NCI-H1092 treated with DMSO at 0.1 percent for 48 hours (cell line): ENCODE data around the gene GPR37.

ENCODE experiments used
- DNase-seq: peaks from one replicate; lab custom pipeline; 2025; lab: John Stamatoyannopoulos, UW

Gene GPR37

GRCh38 chr7:124724507-124725192, 40.9 kb downstream of the GPR37 start:
- no peak for DNase-seq

DNA sequence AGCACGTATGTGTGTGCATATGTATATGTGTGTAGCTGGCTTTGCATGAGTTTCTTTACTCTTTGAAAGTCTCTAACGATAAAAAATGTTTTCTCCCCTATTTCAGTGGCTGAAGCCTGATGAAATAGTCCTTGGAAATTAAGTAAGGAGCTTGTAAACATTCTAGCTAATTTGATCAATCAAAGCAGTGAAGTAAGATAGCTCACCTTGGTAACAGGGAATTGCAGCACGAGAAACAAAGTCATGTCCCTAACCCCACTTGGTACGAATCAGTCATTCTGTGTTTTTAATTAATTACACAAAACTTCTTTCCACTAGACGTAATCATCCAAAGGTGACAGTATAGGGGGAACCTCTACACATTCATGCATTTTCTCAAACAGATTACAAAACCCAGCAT, 41.5 kb downstream of the GPR37 start:
- no peak for DNase-seq

GRCh38 chr7:124723012-124723411, 42.6 kb downstream of the GPR37 start:
- no peak for DNase-seq

DNA sequence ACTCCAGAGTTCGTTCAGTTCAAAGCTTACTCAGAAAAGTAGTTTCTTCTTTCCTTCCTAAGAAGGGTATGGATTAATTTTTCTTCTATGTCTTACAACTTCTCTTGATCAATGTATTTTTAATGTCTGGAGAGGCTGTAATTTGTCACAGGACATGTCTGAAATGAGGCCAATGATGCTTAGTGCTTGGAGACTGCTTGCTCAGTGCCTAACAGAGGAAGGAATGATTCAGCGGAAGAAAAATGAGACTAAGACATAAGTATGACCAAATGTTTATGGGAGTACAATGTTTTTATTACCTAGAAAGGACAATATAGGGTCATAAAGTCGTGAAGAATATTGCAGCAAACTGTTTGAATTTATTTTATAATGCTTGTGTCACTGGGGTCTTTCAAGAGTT, 43.3 kb downstream of the GPR37 start:
- no peak for DNase-seq

DNA sequence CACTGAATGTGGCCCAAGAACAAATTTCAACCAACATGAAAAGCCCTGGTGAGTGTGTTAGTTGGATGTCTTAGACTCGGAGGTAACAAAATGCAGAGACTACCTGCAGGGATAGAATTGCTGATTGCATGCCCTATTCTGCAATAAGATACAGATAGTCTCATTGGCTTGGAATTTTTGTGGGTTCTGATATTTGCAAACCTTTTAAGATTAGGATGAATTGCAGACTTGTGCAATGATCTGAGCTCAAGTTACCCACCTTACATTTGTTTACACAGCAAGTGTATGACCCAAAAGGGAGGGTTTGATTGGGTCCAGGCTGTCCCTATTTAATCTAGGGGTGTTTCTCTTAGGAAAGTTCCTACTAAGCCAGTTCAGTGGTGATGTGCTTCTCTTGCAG, 45.4 kb downstream of the GPR37 start:
- no peak for DNase-seq

DNA sequence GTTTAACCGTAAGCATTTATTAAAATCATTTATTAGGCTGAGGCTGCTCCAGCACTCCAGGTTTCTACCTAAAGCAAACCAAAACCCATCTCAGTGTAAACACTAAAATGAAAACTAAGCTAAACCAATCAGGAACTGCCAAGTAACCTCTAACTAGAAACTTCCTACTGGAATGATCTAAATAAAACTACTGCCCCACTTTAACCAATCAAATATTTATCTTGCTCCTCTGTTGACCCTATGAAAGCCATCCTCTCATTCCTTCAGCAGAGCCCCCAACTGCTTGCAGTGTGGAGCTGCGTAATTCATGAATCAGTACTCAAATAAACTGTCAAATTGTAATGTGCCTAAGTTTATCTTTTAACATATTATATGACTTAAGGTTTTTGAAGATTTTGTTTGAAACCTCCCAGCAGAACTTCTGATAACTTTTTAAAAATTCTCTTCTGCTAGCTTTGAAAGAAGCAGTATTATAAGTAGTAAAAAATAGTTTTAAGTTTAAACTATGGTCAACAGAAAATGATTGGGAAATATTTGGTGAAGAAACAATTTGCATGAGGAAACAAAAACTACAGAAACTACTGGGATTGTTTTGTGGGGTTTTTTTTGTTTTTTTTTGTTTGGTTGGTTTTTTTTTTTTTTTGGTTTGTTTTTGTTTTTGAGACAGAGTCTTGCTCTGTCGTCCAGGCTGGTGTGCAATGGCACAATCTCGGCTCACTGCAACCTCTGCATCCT, 47.4 kb downstream of the GPR37 start:
- DNase-seq: no peak

DNA sequence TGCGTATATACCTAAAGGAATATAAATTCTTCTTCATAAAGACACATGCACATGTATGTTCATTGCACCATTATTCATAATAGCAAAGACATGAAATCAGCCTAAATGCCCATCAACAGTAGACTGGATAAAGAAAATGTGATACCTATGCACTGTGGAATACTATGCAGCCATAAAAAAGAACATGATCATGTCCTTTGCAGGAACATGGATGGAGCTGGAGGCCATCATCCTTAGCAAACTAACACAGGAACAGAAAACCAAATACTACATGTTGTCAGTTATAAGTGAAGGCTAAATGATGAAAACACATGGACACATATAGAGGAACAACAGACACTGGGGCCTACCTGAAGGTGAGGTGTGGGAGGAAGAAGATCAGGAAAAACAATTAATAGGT, 48.7 kb downstream of the GPR37 start:
- no peak for DNase-seq

- no peak for DNase-seq
Observed at GRCh38 chr7:124713086-124713485, 52.5 kb downstream of the GPR37 start.

DNA sequence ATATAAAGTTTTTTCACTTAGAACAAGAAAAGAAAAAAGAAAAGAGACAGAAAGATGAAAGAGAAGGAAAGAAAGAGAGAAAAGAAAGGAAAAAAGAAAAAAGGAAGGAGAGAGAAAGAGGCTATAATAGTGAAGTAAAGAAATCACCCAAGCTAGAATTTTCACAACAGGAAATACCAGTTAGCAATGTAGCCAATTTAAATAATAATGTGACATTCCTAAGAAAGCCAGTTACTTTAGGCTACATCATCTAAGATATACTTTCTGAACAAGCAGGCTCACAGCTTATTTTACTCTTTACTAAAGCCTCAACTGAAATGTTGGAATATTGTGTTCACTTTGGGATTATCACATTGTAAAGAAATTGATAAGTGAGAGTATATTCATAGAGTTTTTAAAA, 53.6 kb downstream of the GPR37 start:
- no peak for DNase-seq

- no peak for DNase-seq
Observed at GRCh38 chr7:124702385-124702784, 63.2 kb downstream of the GPR37 start.

DNA sequence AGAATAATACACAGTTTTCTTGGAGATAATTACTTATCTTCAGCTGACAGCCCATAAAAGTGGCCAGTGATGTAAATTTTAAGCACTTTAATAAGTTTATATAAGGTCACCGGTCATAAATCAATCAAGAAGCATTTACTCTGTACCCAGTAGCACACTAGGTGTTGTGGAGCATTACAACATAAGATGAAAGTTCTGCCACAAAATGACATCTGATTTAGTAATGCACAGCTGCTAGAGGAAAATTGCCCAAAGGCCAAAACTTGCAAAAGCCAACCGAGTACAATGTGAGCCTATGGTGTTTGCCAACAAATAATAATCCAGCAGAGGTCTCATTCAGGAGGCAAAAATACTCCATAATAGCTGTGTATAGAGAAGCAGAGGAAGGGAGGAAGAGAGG, 63.6 kb downstream of the GPR37 start:
- no peak for DNase-seq

- no peak for DNase-seq
Observed at GRCh38 chr7:124700655-124701054, 64.9 kb downstream of the GPR37 start.

DNA sequence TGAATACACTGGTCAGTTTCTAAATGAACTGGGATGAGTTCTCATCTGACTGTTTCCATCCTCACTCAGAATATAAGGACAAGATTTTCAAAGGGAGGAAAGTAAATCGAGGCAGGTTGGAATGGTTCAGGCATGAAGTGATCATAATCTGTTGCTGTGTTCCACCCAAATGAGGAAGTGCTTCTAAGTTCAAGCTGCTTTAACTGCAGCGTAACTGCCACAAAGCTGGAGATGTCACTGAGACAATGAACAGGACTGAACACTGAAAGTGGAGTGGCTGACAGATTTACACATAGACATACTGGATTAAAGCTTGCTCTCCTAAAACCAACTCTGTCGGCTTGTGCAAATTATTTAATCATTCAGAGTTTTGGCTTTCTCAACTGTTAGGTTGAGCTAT, 66.6 kb downstream of the GPR37 start:
- DNase-seq: no peak

GRCh38 chr7:124697746-124698145, 67.8 kb downstream of the GPR37 start:
- no peak for DNase-seq
